Measurements from ENCODE around the gene ECI1. TPM values are rescaled to one million over a fixed set of nuclear protein-coding genes. Genes with fewer than 3 reads are reported as not detected.

Gene ECI1
- total RNA-seq, 1 donor from 2014 or later = 39.7 TPM

GRCh38 chr16:2238150-2238837 lies 13.1 kb downstream of the ECI1 start:
- Histone ChIP-seq H3K36me3 (no peaks in the 10 kb centered on the region), H2AFZ (replicated peaks) (no peak overlapping the region), H3K4me1 (peaks cover 26% of the 10 kb centered on the region), H3F3A (ENCODE audit: low read depth) (peaks cover 41% of the 10 kb centered on the region), H3K9me3 (ENCODE audit: low read depth) (no peaks in the 10 kb centered on the region), H3K27me3 (peaks cover 31% of the 10 kb centered on the region), H4K20me1 (ENCODE audit: low read depth) (peaks cover 49% of the 10 kb centered on the region), H3K79me2 (ENCODE audit: low read depth) (no peaks in the 10 kb centered on the region), H3K9ac (no peak overlapping the region), H3K4me3 (no peak overlapping the region), H3K4me2 (no peak overlapping the region), H3K27ac (no peak overlapping the region)
- TF ChIP-seq EZH2phosphoT487 (IDR thresholded peaks at IDR 0.05) (no peak), EZH2 (IDR thresholded peaks at IDR 0.05) (no peak)
- TF ChIP-seq, protein P1, sequence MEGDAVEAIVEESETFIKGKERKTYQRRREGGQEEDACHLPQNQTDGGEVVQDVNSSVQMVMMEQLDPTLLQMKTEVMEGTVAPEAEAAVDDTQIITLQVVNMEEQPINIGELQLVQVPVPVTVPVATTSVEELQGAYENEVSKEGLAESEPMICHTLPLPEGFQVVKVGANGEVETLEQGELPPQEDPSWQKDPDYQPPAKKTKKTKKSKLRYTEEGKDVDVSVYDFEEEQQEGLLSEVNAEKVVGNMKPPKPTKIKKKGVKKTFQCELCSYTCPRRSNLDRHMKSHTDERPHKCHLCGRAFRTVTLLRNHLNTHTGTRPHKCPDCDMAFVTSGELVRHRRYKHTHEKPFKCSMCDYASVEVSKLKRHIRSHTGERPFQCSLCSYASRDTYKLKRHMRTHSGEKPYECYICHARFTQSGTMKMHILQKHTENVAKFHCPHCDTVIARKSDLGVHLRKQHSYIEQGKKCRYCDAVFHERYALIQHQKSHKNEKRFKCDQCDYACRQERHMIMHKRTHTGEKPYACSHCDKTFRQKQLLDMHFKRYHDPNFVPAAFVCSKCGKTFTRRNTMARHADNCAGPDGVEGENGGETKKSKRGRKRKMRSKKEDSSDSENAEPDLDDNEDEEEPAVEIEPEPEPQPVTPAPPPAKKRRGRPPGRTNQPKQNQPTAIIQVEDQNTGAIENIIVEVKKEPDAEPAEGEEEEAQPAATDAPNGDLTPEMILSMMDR (IDR thresholded peaks at IDR 0.05) = no peak
- H3K27me3 Mint-ChIP-seq (ENCODE audit: insufficient read depth, low read depth) = peaks cover 11% of the 10 kb centered on the region
- H3K9me3 Mint-ChIP-seq = no peaks in the 10 kb centered on the region
- peaks cover 9% of the 10 kb centered on the region for H3K36me3 Mint-ChIP-seq
- H3K4me3 Mint-ChIP-seq = no peak overlapping the region
- no peak for DNase-seq (ENCODE audit: low spot score)
- H3K27ac Mint-ChIP-seq = no peak overlapping the region
- H3K4me1 Mint-ChIP-seq = no peaks in the 10 kb centered on the region

GRCh38 chr16:2237493-2238149 lies 13.8 kb downstream of the ECI1 start:
- Mint-ChIP-seq H3K27ac (no peak overlapping the region), H3K27me3 (ENCODE audit: insufficient read depth, low read depth) (peaks cover 11% of the 10 kb centered on the region), H3K4me3 (no peak overlapping the region), H3K36me3 (peaks cover 9% of the 10 kb centered on the region), H3K9me3 (no peaks in the 10 kb centered on the region), H3K4me1 (no peaks in the 10 kb centered on the region)
- peaks cover 49% of the 10 kb centered on the region for H4K20me1 ChIP-seq (ENCODE audit: low read depth)
- H3K9me3 ChIP-seq (ENCODE audit: low read depth) = no peaks in the 10 kb centered on the region
- peak; percentile 52 for DNase-seq (ENCODE audit: low spot score)
- no peak overlapping the region for H2AFZ ChIP-seq (replicated peaks)
- no peaks in the 10 kb centered on the region for H3K79me2 ChIP-seq (ENCODE audit: low read depth)
- peak overlapping the region; percentile 44 for H3K4me3 ChIP-seq
- TF ChIP-seq, protein P1 (IDR thresholded peaks at IDR 0.05) = no peak
- peak; percentile 78 for TF ChIP-seq EZH2 (IDR thresholded peaks at IDR 0.05)
- TF ChIP-seq EZH2phosphoT487 (IDR thresholded peaks at IDR 0.05) = peak; percentile 62
- no peaks in the 10 kb centered on the region for H3K36me3 ChIP-seq
- peaks cover 41% of the 10 kb centered on the region for H3F3A ChIP-seq (ENCODE audit: low read depth)
- peaks cover 31% of the 10 kb centered on the region for H3K27me3 ChIP-seq
- H3K4me1 ChIP-seq = peaks cover 26% of the 10 kb centered on the region
- no peak overlapping the region for H3K9ac ChIP-seq
- H3K4me2 ChIP-seq = peak overlapping the region; percentile 82
- no peak overlapping the region for H3K27ac ChIP-seq

GRCh38 chr16:2237102-2237482 lies 14.3 kb downstream of the ECI1 start:
- TF ChIP-seq, protein P1 (IDR thresholded peaks at IDR 0.05) = no peak
- peak; percentile 87 for TF ChIP-seq EZH2phosphoT487 (IDR thresholded peaks at IDR 0.05)
- peak; percentile 97 for TF ChIP-seq EZH2 (IDR thresholded peaks at IDR 0.05)
- peaks cover 7% of the 10 kb centered on the region for H3K27me3 Mint-ChIP-seq (ENCODE audit: insufficient read depth, low read depth)

More at GRCh38 chr16:2237102-2237482, 14.3 kb downstream of the ECI1 start:
- Histone ChIP-seq H3K79me2 (ENCODE audit: low read depth) (no peaks in the 10 kb centered on the region), H3K4me3 (peak overlapping the region; percentile 44), H3K4me2 (peak overlapping the region; percentile 82), H3F3A (ENCODE audit: low read depth) (peaks cover 41% of the 10 kb centered on the region), H2AFZ (replicated peaks) (no peak overlapping the region), H3K4me1 (peaks cover 26% of the 10 kb centered on the region), H3K9me3 (ENCODE audit: low read depth) (no peaks in the 10 kb centered on the region), H3K36me3 (no peaks in the 10 kb centered on the region), H3K9ac (no peak overlapping the region), H4K20me1 (ENCODE audit: low read depth) (peaks cover 49% of the 10 kb centered on the region), H3K27ac (no peak overlapping the region), H3K27me3 (peaks cover 31% of the 10 kb centered on the region)
- Mint-ChIP-seq H3K4me3 (no peak overlapping the region), H3K9me3 (no peaks in the 10 kb centered on the region), H3K36me3 (peaks cover 5% of the 10 kb centered on the region), H3K4me1 (no peaks in the 10 kb centered on the region), H3K27ac (no peak overlapping the region)
- no peak for DNase-seq (ENCODE audit: low spot score)

Data from neural progenitor cell (in vitro differentiated cells).